ENCODE measurements around the gene PYM1. TPM values are rescaled to one million over a fixed set of nuclear protein-coding genes. Genes with fewer than 3 reads are reported as not detected.

Gene PYM1
- polyA plus RNA-seq, 1 experiment = 37.1 TPM

GRCh38 chr12:55938826-55939501, 11.3 kb upstream of the PYM1 start:
- Histone ChIP-seq H3K4me3 (ENCODE audit: low read depth, low read length) (no peak overlapping the region), H3K27me3 (ENCODE audit: control insufficient read depth, insufficient read depth, low read length) (no peaks in the 10 kb centered on the region), H3K36me3 (ENCODE audit: control insufficient read depth, insufficient read depth, low read length) (peaks cover 10% of the 10 kb centered on the region)
- no peak for DNase-seq (ENCODE audit: low read depth)
- TF ChIP-seq, protein P1, sequence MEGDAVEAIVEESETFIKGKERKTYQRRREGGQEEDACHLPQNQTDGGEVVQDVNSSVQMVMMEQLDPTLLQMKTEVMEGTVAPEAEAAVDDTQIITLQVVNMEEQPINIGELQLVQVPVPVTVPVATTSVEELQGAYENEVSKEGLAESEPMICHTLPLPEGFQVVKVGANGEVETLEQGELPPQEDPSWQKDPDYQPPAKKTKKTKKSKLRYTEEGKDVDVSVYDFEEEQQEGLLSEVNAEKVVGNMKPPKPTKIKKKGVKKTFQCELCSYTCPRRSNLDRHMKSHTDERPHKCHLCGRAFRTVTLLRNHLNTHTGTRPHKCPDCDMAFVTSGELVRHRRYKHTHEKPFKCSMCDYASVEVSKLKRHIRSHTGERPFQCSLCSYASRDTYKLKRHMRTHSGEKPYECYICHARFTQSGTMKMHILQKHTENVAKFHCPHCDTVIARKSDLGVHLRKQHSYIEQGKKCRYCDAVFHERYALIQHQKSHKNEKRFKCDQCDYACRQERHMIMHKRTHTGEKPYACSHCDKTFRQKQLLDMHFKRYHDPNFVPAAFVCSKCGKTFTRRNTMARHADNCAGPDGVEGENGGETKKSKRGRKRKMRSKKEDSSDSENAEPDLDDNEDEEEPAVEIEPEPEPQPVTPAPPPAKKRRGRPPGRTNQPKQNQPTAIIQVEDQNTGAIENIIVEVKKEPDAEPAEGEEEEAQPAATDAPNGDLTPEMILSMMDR (IDR thresholded peaks at IDR 0.05; ENCODE audit: insufficient read depth, low read depth, low read length) = no peak
- ChIA-PET CTCF (interaction anchor here (0.6 to 3.9 kb wide), 22 partner anchors 8 to 219 kb away, joined by 3 to 53 read pairs (median 4); partner anchors contain the start of genes DGKA, ORMDL2, RDH5 and SARNP), POLR2A (interaction anchor here (0.5 kb wide), 1 partner anchor 122 kb away, joined by 6 read pairs; no protein-coding TSS in a partner anchor)

- no peak for DNase-seq (ENCODE audit: low read depth)
Measured at GRCh38 chr12:55937981-55938380, 10.3 kb upstream of the PYM1 start.

GRCh38 chr12:55935738-55936151, 8.1 kb upstream of the PYM1 start:
- ChIA-PET CTCF (interaction anchor here (1.2 to 8.5 kb wide), 4 partner anchors 9 to 197 kb away, joined by 3 to 86 read pairs (median 4); partner anchors contain the start of gene GDF11), POLR2A (no interaction called here)
- TF ChIP-seq, protein P1 (IDR thresholded peaks at IDR 0.05; ENCODE audit: insufficient read depth, low read depth, low read length) = peak; percentile 7; the same call in 1 of the 2 replicates
- no peak for DNase-seq (ENCODE audit: low read depth)
- H3K4me3 ChIP-seq (ENCODE audit: low read depth, low read length) = no peak overlapping the region
- H3K27me3 ChIP-seq (ENCODE audit: control insufficient read depth, insufficient read depth, low read length) = no peaks in the 10 kb centered on the region
- H3K36me3 ChIP-seq (ENCODE audit: control insufficient read depth, insufficient read depth, low read length) = 0 out of 2 replicates have a peak, but pooled peaks cover 2% of the 10 kb centered on the region

More at GRCh38 chr12:55937981-55938380, 10.3 kb upstream of the PYM1 start:
- Histone ChIP-seq H3K4me3 (ENCODE audit: low read depth, low read length) (no peak overlapping the region), H3K36me3 (ENCODE audit: control insufficient read depth, insufficient read depth, low read length) (peaks cover 10% of the 10 kb centered on the region), H3K27me3 (ENCODE audit: control insufficient read depth, insufficient read depth, low read length) (no peaks in the 10 kb centered on the region)
- POLR2A ChIA-PET = no interaction called here
- CTCF ChIA-PET = interaction anchor here (0.6 to 3.9 kb wide), 2 partner anchors 118 to 199 kb away, joined by 4 to 53 read pairs; no protein-coding TSS in a partner anchor
- TF ChIP-seq, protein P1 (IDR thresholded peaks at IDR 0.05; ENCODE audit: insufficient read depth, low read depth, low read length) = no peak

- TF ChIP-seq, protein P1 (IDR thresholded peaks at IDR 0.05; ENCODE audit: insufficient read depth, low read depth, low read length) = no peak
- H3K27me3 ChIP-seq (ENCODE audit: control insufficient read depth, insufficient read depth, low read length) = no peaks in the 10 kb centered on the region
- no peak overlapping the region for H3K4me3 ChIP-seq (ENCODE audit: low read depth, low read length)
- ChIA-PET POLR2A (interaction anchor here (0.6 kb wide), 1 partner anchor 65 kb away, joined by 6 read pairs; no protein-coding TSS in a partner anchor), CTCF (interaction anchor here (1.2 to 8.5 kb wide), 4 partner anchors 42 to 196 kb away, joined by 3 to 86 read pairs (median 4); partner anchors contain the start of gene GDF11)
- no peaks in the 10 kb centered on the region for H3K36me3 ChIP-seq (ENCODE audit: control insufficient read depth, insufficient read depth, low read length)
- no peak for DNase-seq (ENCODE audit: low read depth)
Measured at GRCh38 chr12:55934773-55935172, 7.1 kb upstream of the PYM1 start.
